Heart left ventricle (tissue), 13 donors: Measurements from ENCODE around the gene TSPAN7.

ENCODE experiments used
- CTCF ChIP-seq, 12 donors: fragments of 200-600 bp; sonication (generic) in 4 of 12; IDR thresholded peaks; one replicate each; pipeline versions ENCODE4 v1.5.0 to v1.8.0; 2018 to 2022; ENCODE audit warnings: antibody characterized with exemption in 12 of 12, mild to moderate bottlenecking in 5 of 12
- POLR2A ChIP-seq, 2 donors: fragments of 450-650 bp; IDR thresholded peaks; one replicate each; pipeline ENCODE4 v1.6.1; 2017; ENCODE audit warnings: antibody characterized with exemption in 2 of 2, mild to moderate bottlenecking in 2 of 2, moderate library complexity in 2 of 2
- donor health status: ischemic (EF 13 %, LVEDD 7.1; RV severe dilation, severe dysfunction).
- donor health status: DM: no; HTN: yes; CAD: no.
- donor health status: DM: no; HTN: no; CAD: no.
- donor health status: ischemic (EF 25% LVEDD 6.9; RV normal size, moderate dysfunction).
- donor health status: ischemic (EF 25% LVEDD 5.7; RV mildly dilated, moderate dysfunction).
- donor health status: ischemic (EF 35%, LVEDD 5.7; RV mildly dilated, moderate dysfunction).
- donor health status: nonischemic (EF 11% LVEDD 7.7; RV severe dilation, severe dysfunction).
- donor health status: DM: yes; HTN: yes; CAD: no.
- donor health status: PGD.
- donor health status: ischemic (EF 29% LVEDD 5.4; RV normal size, mild dysfunction).
- donor health status: nonischemic (EF 23%, LVEDD 6.1; RV moderate dilation, normal function).

- TF ChIP-seq CTCF (IDR thresholded peaks at IDR 0.05): no peak
- no peak for TF ChIP-seq POLR2A (IDR thresholded peaks at IDR 0.05)
Observed at GRCh38 chrX:38669428-38669827, 108.1 kb downstream of the TSPAN7 start.
